HepG2 (cell line): Measurements from ENCODE around the gene NLRC5. TPM values are rescaled to one million over a fixed set of nuclear protein-coding genes. Genes with fewer than 3 reads are reported as not detected.

Experiments
- ATAC-seq: fragments of 200-7000 bp; cut with Tn5 transposase; 3 replicates; pipeline ENCODE4 v1.9.1; 2020; ENCODE audit warnings: mild to moderate bottlenecking, moderate library complexity
- BruUV-seq: library from RNA; stranded (reverse); fragments of 400-500 nt; replicated peaks from 2 replicates; lab custom pipeline; 2021; lab: Mats Ljungman, UMichigan
- CTCF ChIA-PET: fragments of 300-600 bp; formaldehyde crosslinking; extraction: SDS; loops from one replicate; lab custom pipeline; 2021; ENCODE audit warnings: low total read pairs, inconsistent platforms, low intra/inter-chr PET ratio; lab: Yijun Ruan, JAX
- POLR2A ChIA-PET: fragments of 350-600 bp; sonication (Branson Sonifier 250); formaldehyde crosslinking; loops from one replicate; lab custom pipeline; 2020; ENCODE audit warnings: antibody characterized with exemption, inconsistent platforms; lab: Yijun Ruan, JAX
- DNase-seq: peaks from one replicate; pipeline ENCODE4 v3.0.0-alpha.2; 2015; ENCODE audit warnings: low spot score
- FAIRE-seq: peaks from 3 replicates; lab custom pipeline; 2011; peaks lifted over from hg19 to GRCh38; lab: Jason Lieb, UNC
- H2AFZ ChIP-seq: one replicate; pipeline ENCODE4 v1.6.1; 2011; ENCODE audit warnings: low read length, inconsistent platforms
- H3K27ac ChIP-seq: fragments of 300-600 bp; 3 replicates; pipeline ENCODE4 v1.8.0; 2011; ENCODE audit warnings: mixed run types, mild to moderate bottlenecking, mixed read lengths, low read length, inconsistent platforms; ENCODE audit not compliant: insufficient read depth; ENCODE audit errors: extremely low read length
- H3K27me3 ChIP-seq, 2 experiments: fragments of 200-600 bp in 1 of 2; 2 replicates in 1 of 2; 3 replicates in 1 of 2; pipeline versions ENCODE4 v1.6.0 to v1.8.0; 2011; ENCODE audit warnings: low read length in 2 of 2, mild to moderate bottlenecking in 2 of 2, moderate library complexity in 2 of 2, inconsistent platforms in 1 of 2; ENCODE audit not compliant: insufficient read depth in 2 of 2, control insufficient read depth in 1 of 2
- H3K36me3 ChIP-seq, 2 experiments: fragments of 200-600 bp in 1 of 2; replicated peaks in 1 of 2; 2 replicates in 1 of 2; 3 replicates in 1 of 2; pipeline versions ENCODE4 v1.5.1 to v1.8.0; 2011; ENCODE audit warnings: low read length in 2 of 2, inconsistent platforms in 1 of 2; ENCODE audit not compliant: insufficient read depth in 2 of 2, control insufficient read depth in 1 of 2
- H3K4me1 ChIP-seq: 2 replicates; pipeline ENCODE4 v1.5.1; 2012; ENCODE audit warnings: low read length, inconsistent platforms; ENCODE audit not compliant: insufficient read depth
- H3K4me2 ChIP-seq: 2 replicates; pipeline ENCODE4 v1.6.0; 2011; ENCODE audit warnings: low read depth, low read length, inconsistent platforms
- H3K4me3 ChIP-seq, 3 experiments: fragments of 200-600 bp in 1 of 3; sonication (generic), shearing (Covaris generic) in 1 of 3; replicated peaks in 1 of 3; 2 replicates each; pipeline ENCODE4 v1.5.1; 2011 to 2016; ENCODE audit warnings: low read length in 3 of 3, inconsistent platforms in 2 of 3, low read depth in 2 of 3, mild to moderate bottlenecking in 2 of 3, control low read depth in 1 of 3, mixed read lengths in 1 of 3; ENCODE audit not compliant: insufficient read depth in 1 of 3
- H3K79me2 ChIP-seq: one replicate; pipeline ENCODE4 v1.6.1; 2011; ENCODE audit warnings: low read length, inconsistent platforms; ENCODE audit not compliant: insufficient read depth
- H3K9ac ChIP-seq: 2 replicates; pipeline ENCODE4 v1.6.0; 2011; ENCODE audit warnings: mild to moderate bottlenecking, low read depth, low read length, inconsistent platforms; ENCODE audit not compliant: insufficient read depth
- H3K9me3 ChIP-seq: 2 replicates; pipeline ENCODE4 v1.5.1; 2012; ENCODE audit warnings: mild to moderate bottlenecking, low read length
- H4K20me1 ChIP-seq: 2 replicates; pipeline ENCODE4 v1.6.0; 2011; ENCODE audit warnings: inconsistent platforms, mild to moderate bottlenecking, low read length, moderate library complexity; ENCODE audit not compliant: insufficient read depth
- HES4 ChIP-seq: sonication (generic); formaldehyde crosslinking; IDR thresholded peaks from 2 replicates; pipeline ENCODE4 v1.9.0; 2021; ENCODE audit warnings: mild to moderate bottlenecking, missing genetic modification reagents, borderline replicate concordance
- MAFK ChIP-seq, 2 experiments: IDR thresholded peaks in 1 of 2; conservative IDR thresholded peaks in 1 of 2; 2 replicates each; pipeline ENCODE4 v1.6.1; 2011; ENCODE audit warnings: improper control_type of control experiment in 2 of 2, low read length in 2 of 2
- SCMH1 ChIP-seq: sonication (generic); formaldehyde crosslinking; IDR thresholded peaks from 2 replicates; pipeline ENCODE4 v1.9.0; 2021; ENCODE audit warnings: missing genetic modification reagents, mild to moderate bottlenecking, borderline replicate concordance
- ZKSCAN8 ChIP-seq: IDR thresholded peaks from 2 replicates; pipeline ENCODE4 v1.6.1; 2016; ENCODE audit warnings: borderline replicate concordance, missing genetic modification reagents, missing compliant biosample characterization
- ZNF101 ChIP-seq: sonication (generic); formaldehyde crosslinking; IDR thresholded peaks from 2 replicates; pipeline ENCODE4 v1.4.0; 2020; ENCODE audit warnings: mild to moderate bottlenecking, low read depth, missing genetic modification reagents, borderline replicate concordance
- WGBS: methylation state at CpG from one replicate; pipeline ENCODE4 v1.1.6; 2017; ENCODE audit warnings: low lambda C conversion rate; 5-methylcytosine and 5-hydroxymethylcytosine counted together
- in situ Hi-C: cut with HindIII; loops from 2 replicates; pipeline ENCODE4 v1.10.0; 2017; ENCODE audit warnings: low pct_unique_long_range_greater_than_20kb; ENCODE audit not compliant: extremely low pct_ligation_motif_present
- intact Hi-C: fragments of 100-400 bp; cut with micrococcal nuclease; formaldehyde crosslinking; loops from one replicate; pipeline ENCODE4 v1.10.0; 2022; ENCODE audit not compliant: unreplicated experiment
- polyA plus RNA-seq, 8 experiments: library from polyadenylated mRNA; depleted of rRNA in 3 of 8; stranded (reverse) in 7 of 8; unstranded in 1 of 8; fragments of >200 nt; fragmentation: Illumina TruSeq in 4 of 8; extraction: Trizol in 4 of 8; gene quantifications; 2 replicates each; pipeline versions ENCODE4 v1.2.1 to v1.2.3, GENCODE V29; 2011 to 2016; ENCODE audit warnings: low read depth in 4 of 8, missing spikeins in 1 of 8, mixed read lengths in 1 of 8; ENCODE audit not compliant: insufficient read depth in 1 of 8
- total RNA-seq, 5 experiments: library from RNA; depleted of rRNA; stranded (reverse); fragments of >200 nt; fragmentation: Illumina TruSeq; extraction: Trizol; gene quantifications; 2 replicates each; pipeline ENCODE4 v1.2.3, GENCODE V29; 2016; ENCODE audit warnings: low read depth in 1 of 5
- TF ChIP-seq, protein P1 (sequence below): sonication (generic); formaldehyde crosslinking; IDR thresholded peaks from 2 replicates; pipeline ENCODE4 v1.8.0; 2023; ENCODE audit warnings: mild to moderate bottlenecking, missing genetic modification reagents
- TF ChIP-seq, protein P2 (sequence below): sonication (generic); formaldehyde crosslinking; IDR thresholded peaks from 2 replicates; pipeline ENCODE4 v1.5.1; 2020; ENCODE audit warnings: mild to moderate bottlenecking, missing genetic modification reagents

NLRC5 gene
- total and polyA plus RNA-seq, 2 of the 13 experiments (the other 11 are each of a cell fraction or from before 2014, with no cell fraction given), result 6.3 to 12.7 TPM

DNA sequence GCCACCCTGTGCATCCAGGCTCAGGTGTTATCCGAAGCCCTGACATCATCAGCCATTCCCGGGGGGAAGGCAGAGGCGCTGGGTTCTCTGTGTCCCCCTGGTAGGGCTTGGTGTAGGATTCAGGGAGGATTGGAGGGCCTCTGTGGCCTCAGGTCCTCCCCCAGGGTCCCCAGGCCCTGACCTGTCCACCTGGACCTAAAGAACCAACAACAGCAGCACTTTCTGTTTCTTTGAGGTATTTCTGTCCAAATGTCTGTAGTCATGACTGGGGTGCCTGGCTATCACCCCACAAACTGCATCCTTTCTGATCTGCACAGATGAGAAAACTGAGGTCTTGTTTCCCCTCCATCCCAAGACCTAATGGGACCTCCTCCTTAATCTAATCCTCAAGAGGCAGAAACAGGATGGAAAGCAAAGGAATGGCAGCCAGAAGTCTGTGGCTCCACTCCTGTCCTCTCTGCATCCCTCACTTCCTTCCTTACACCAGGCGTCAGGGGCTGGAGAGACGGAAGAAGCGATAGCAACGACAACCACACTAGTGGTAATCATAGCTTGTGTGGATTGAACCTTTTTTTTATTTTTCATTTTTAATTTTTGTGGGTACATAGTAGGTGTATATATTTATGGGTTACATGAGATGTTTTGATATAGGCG, 11.8 kb downstream of the NLRC5 start:
- no peak overlapping the region for H3K4me3 ChIP-seq
- in situ Hi-C loops (no loop called here), intact Hi-C loops (no loop called here)
- WGBS, result 39% methylated on average over 7 of the region's 8 CpGs
- POLR2A ChIA-PET, result no interaction called here
- DNase-seq (no peak), FAIRE-seq (no peak), ATAC-seq (no peak)
- BruUV-seq, result no TSS peak
- TF ChIP-seq SCMH1 (no peak), ZNF101 (no peak), ZKSCAN8 (CRISPR knock-in tag) (no peak), MAFK (conservative IDR thresholded peaks at IDR 0.05 in 1 of 2, IDR thresholded peaks at IDR 0.05 in 1 of 2; ENCODE audit: low read length in 2 of 2) (no peak)
- no peak overlapping the region for H2AFZ ChIP-seq
- CTCF ChIA-PET, result no interaction called here
- H3K79me2 ChIP-seq, result no peaks in the 10 kb centered on the region
- no peaks in the 10 kb centered on the region for H4K20me1 ChIP-seq
- peaks cover 26% of the 10 kb centered on the region for H3K4me1 ChIP-seq
- H3K27ac ChIP-seq, result no peak overlapping the region
- H3K27me3 ChIP-seq, result no peaks in the 10 kb centered on the region
- no peaks in the 10 kb centered on the region for H3K36me3 ChIP-seq
- H3K9ac ChIP-seq, result no peak overlapping the region
- H3K9me3 ChIP-seq, result no peaks in the 10 kb centered on the region
- no peak overlapping the region for H3K4me2 ChIP-seq

DNA sequence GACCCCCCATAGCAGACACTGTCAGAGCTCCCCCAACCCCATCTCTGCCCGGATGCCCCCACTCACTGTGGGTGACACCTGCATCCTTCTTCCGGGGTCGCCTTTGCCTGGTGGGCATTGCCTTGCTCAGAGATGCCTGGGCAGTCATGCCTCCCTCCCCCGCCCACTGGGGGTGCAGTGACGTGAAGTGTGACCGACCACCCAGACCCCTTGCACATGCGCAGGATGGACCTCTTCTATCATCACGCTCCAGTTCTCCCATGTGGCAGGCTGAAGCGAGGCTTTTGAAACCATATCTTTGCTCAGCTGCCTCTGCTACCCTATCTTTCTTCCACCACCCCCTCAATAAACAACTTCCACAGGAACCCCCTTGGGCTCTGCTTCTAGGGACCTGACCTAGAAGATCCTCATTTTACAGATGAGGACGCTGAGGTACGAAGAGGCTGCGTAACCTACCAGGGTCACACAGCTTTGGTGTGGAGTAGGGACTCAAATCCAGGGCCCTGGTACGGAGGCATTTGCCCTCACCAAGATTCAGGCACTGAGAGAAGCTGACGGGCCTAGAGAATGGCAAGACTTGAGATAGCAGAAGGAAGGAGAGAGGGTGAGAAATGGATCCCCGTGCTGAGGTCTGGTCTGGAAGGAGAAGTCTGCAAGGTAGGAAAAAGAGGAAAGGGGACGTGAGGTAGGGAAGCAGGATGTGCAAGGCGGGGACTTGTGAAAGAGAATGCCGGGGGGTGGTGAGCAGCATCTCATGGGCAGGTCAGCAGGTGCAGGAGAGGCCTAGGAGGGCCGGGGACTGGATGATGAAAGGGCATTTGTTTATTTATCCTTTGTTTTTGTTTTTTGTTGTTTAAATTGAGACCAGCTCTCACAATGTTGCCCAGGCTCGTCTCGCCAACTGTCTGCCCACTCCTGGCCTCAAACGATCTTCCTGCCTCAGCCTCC, 14.4 kb downstream of the NLRC5 start:
- intact Hi-C loops, result no loop called here
- Histone ChIP-seq H3K27ac (peak overlapping the region; percentile 21), H3K27me3 (no peaks in the 10 kb centered on the region), H3K9ac (no peak overlapping the region), H3K4me1 (peaks cover 35% of the 10 kb centered on the region), H4K20me1 (no peaks in the 10 kb centered on the region), H3K9me3 (no peaks in the 10 kb centered on the region), H3K4me2 (peak overlapping the region; percentile 72), H3K4me3 (peak overlapping the region in 1 of 3 experiments; percentile 53; a peak in 1 of 6 replicates), H2AFZ (no peak overlapping the region), H3K36me3 (no peaks in the 10 kb centered on the region), H3K79me2 (no peaks in the 10 kb centered on the region)
- BruUV-seq, result no TSS peak
- TF ChIP-seq, protein P1, sequence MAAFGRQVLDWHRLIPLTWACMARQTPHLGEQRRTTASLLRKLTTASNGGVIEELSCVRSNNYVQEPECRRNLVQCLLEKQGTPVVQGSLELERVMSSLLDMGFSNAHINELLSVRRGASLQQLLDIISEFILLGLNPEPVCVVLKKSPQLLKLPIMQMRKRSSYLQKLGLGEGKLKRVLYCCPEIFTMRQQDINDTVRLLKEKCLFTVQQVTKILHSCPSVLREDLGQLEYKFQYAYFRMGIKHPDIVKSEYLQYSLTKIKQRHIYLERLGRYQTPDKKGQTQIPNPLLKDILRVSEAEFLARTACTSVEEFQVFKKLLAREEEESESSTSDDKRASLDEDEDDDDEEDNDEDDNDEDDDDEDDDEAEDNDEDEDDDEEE, result 0 out of 2 replicates have a peak, but pooled peaks have one; percentile 35
- peak; percentile 34; the same call in 1 of the 2 replicates for TF ChIP-seq HES4
- TF ChIP-seq, protein P2, sequence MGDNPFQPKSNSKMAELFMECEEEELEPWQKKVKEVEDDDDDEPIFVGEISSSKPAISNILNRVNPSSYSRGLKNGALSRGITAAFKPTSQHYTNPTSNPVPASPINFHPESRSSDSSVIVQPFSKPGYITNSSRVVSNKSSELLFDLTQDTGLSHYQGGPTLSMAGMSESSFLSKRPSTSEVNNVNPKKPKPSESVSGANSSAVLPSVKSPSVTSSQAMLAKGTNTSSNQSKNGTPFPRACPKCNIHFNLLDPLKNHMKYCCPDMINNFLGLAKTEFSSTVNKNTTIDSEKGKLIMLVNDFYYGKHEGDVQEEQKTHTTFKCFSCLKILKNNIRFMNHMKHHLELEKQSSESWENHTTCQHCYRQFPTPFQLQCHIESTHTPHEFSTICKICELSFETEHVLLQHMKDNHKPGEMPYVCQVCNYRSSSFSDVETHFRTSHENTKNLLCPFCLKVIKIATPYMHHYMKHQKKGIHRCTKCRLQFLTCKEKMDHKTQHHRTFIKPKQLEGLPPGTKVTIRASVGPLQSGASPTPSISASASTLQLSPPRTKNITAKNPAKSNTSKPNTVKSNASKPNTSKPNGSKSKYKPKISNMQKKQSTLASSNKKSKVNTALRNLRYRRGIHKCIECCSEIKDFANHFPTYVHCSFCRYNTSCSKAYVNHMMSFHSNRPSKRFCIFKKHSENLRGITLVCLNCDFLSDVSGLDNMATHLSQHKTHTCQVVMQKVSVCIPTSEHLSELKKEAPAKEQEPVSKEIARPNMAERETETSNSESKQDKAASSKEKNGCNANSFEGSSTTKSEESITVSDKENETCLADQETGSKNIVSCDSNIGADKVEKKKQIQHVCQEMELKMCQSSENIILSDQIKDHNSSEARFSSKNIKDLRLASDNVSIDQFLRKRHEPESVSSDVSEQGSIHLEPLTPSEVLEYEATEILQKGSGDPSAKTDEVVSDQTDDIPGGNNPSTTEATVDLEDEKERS, result no peak
- ChIA-PET CTCF (no interaction called here), POLR2A (interaction anchor here (1.1 to 1.5 kb wide), 2 partner anchors 30 to 395 kb away, joined by 3 read pairs; partner anchors contain the start of gene MT2A)
- no peak for DNase-seq
- FAIRE-seq, result no peak
- WGBS, result 61% methylated on average over 22 of the region's 22 CpGs
- peak; percentile 33 for ATAC-seq
- in situ Hi-C loops, result no loop called here
